NCI-H1694 treated with DMSO at 0.1 percent for 48 hours (cell line): ENCODE data around the gene SLC48A1.
"Not testable (repeated sequence)": the region's sequence is repeated elsewhere in the genome, so short reads cannot be mapped to it uniquely, and the experiment has no call there.

Experiments used
- DNase-seq: peaks from one replicate; lab custom pipeline; 2025; lab: John Stamatoyannopoulos, UW

Gene SLC48A1

DNA sequence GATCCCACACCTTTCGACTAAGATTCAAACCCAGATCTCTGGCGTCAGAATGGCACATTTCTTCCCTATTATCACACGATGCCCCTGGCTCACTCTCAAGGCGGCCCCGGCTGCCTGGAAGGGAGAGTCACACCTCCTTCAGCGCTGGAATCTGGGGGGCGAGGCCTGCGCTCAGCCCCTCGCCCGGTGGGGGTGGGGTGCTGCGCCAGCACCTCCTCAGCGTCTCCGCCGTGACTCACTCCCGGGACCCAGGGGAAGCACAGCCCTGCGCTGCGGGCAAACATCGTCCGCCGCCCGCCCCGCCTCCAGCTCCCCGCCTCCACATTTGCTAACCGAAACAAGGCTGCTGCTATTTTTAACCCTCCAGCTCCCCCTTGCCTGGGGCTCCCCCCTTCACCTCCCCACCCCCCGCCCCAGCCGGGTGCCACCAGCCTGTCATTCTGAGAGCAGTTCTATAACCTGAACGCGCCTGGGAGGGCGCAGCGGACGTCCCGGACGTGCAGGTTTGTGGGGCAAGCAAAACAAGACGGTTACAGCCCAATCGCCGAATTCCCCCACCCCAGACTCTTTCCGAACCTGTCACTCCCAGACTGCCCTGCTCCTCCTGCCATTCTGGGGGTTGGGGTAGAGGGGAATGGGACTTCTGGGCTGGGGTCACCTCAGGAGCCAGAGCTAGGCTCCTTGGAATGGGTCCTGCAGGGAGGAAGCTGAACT, 39.9 kb downstream of the SLC48A1 start:
- no peak for DNase-seq

DNA sequence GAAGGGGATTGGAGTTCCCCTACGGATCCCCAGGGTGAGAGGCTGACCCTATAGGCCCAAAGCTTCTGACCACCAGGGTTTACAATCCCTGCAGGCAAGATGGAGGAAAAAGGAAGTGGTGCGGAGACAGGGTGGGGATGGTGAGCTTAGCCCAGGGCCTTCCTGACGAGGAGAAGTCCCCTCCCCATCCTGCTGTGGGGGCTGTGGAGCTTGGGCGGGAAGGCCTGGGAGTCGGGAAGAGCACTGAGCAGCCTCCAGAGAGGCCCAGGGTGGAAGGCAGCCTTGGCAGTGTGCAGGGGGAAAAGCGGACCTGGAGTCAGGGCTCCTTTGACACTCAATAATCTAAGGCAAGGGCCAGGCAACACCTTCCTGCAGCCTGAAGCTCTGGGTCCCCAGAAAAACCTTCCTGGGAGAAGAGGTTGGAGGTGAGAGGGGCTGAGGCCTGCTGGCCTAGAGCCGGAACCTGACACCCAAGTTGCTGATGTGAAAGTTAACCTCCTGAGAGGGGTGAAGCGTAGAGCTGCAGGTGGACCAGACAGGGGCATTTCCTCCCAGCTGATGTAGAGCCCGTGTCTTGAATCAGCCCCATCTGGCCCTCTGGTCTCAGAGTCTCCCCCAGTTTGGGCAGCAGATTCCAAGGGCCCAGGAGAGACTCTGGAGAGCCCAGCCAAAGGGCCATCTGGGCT, 40.6 kb downstream of the SLC48A1 start:
- DNase-seq, result no peak

DNA sequence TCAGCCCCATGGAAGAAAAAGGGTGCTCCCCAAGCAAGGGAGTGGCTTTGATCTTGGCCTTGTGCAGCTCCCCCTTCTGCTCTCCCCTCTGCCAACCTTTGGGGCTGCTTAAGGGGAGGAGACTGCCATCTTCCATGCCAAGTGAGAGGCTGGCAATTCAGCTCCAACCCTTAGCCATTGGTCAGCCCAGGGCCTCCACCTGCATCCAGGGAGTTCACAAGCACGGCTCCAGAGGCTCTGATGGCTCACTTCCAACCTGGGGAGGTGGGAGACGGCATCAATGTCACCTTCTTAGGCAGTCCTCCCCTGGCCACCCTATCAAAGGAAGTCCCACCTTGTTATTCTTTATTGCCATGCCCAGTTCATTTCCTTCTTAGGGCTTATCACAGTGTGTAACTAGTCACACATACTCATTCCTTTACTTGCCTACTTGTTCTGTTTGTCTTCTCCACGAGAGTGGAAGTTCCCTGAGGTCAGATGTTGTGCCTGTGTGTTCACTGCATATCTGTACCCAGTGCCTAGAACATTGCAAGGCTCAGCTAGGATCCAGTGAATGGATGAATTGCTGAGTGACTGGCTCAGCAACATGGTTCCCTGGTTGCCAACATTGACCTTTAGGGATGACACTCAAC, 41.6 kb downstream of the SLC48A1 start:
- DNase-seq, result no peak

DNA sequence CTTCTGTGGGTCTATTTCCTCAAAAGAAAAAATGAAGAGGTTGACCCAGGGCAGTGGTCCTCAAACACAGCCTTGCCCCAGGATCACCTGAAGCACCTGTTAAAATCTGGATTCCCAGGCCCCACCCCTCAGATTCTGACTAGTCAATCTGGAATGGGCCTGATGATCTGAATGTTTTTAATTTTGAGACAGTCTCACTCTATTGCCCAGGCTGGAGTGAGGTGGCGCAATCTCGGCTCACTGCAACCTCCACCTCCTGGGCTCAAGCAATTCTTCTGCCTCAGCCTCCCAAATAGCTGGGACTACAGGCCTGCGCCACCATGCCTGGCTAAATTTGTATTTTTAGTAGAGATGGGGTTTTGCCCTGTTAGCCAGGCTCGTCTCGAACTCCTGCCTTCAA, 42.4 kb downstream of the SLC48A1 start:
- DNase-seq, result not testable (repeated sequence)

DNA sequence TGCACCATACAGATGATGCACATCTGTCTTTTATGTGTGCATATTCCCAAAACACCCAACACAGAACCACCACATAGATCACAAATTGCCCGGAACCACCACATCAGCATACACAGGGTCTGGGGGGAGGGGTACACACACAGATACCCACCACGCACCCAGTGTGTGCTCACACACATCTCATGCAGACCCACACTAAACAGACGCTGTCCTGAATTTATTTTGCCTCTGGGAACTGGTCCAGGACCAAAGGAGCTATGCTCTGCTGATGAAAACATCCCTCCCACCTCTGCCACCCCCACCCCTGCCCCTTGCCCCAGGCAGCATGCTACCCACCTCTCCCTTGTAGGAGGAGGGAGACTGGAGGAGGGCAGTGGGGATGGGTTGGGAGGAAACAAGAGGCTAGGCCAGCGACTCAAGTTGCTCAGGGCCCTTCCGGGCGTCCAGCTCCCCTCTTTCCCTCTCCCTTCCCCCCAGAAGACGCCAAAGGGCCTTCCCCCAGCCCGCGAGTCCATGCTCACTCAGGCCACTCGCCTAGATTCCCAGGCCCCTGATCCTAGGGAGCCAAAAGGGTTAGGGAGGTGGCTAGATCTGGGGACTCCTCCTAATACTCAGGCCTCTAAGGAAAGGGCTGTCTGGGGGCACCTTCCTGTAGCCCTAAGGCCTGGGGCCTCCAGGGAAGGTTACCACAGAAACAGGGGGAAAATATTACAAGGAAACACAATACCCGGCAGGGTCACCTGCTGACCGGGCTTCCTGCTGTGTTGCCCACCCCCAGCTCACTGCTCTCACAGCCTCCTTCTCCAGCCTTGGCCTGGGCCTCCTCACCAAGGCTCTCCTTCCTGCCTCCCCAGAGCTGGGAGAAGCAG, 43.6 kb downstream of the SLC48A1 start:
- DNase-seq, result no peak

DNA sequence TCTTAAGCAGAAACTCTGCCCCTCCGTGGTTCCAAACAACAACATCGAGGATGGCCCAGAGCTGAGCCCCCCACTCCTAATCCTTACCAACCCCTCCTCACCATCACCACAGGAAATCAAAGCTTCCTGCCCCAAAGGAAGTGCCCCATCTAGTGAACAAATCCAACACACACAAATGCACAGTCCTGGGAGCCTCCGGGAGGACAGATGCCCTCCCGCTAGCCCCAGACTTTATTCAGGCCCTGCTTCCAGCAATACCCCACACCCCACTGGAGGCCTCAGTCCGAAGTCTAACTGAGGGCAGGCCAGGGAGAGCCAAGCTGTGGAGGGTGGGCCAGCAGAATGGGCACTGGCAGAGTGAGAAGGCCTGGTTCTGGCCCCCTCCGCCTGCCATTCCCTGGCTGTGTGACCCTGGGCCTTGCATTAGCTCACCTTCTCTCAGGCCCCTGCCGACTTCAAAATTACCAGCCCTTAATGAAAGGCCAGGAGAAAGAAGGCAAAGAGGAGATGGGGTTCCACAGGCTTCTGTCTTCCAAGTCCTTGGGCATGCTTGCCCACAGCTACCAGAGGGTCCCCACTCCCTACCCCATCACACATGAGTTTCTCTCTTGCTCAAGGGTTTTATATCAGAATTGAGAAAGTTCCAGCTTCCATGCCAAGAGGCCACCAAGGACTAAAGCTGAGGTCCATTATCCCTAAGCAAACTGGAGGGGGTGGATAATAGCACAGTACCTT, 44.4 kb downstream of the SLC48A1 start:
- no peak for DNase-seq

DNA sequence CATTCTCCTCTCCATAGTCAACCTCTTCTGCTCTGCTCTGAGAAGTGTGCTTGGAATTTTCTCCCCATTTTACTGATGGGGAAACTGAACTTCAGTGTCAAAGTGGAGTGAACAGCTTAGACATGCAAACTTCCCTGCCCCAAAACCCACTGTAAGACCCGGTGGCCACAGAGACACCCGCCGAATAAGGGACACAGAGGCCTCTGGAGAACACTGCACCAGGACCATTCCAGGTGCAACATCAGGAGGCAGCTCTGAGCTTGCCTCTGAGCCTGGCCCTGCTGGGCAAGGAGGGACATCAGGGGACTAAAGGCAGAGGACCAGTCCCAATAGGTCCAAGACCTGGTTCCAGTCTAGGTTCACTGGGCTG, 45.0 kb downstream of the SLC48A1 start:
- no peak for DNase-seq

DNA sequence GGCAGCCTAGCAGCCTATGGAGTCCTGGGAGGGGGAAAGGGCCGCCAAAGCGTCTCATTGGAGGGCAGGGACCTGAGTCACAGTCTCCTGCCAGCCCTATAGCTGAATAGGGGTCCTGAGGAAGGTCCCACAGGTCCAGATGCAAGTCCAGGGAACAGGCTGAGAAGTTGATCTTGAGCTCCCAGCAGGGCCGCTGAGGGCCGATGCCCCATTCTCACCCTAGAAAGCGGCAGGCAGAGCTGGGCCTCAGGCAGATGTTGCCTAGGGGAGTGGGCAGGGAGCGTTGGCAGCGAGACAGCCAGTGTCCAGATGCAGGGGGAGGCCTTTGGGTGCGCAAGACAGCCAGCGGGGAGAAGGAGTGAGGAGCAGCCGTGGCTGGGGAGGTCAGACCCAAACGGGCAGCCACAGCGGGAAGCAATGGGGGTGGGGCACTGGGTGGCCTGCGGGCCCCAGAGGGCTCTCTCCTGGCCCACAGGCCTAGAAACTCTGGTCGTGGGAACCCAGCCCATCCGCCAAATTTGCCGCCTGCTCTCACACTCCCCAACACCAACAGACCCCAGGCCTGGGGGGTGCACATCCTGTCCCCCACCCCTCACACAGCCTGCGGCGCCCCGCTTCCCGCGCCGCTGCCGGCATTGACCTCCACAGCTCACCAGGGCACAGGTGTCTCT, 45.6 kb downstream of the SLC48A1 start:
- no peak for DNase-seq

DNA sequence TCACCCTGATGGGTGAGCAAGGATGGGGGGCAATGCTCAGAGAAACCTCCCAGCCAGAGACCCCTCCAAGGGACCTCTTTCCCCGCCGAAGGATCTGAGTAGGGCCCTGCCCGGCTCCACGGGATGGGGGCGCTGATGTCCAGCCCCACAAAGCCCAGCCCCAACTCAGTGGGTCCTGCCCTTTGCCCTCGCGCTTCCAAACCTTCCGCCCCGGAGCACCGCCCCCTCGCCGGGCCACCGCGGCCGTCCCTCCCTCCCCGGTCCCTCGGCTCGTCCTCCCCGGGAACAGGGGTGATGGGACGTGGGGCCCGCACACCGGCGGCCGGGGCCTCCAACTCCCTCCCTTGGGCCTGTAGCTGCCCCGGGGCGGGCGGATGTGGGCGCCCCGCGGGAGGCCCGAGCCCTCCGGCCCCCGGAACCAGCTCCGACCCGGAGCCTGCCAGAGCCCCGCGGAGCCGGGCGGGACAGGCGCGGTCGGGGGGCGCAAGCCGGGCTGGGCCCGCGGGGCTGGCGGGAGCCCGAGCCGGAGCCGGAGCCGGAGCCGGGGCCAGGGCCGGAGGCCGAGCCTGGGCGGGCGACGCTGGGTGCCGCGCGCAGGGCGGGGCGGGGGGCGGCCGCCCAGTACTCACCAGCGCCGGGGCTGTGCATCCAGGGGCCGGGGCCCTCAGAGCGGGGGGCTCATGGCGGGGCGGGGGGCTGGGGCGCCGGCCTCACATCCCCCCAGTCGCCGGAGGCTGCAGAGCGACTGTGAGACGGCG, 46.3 kb downstream of the SLC48A1 start:
- no peak for DNase-seq

DNA sequence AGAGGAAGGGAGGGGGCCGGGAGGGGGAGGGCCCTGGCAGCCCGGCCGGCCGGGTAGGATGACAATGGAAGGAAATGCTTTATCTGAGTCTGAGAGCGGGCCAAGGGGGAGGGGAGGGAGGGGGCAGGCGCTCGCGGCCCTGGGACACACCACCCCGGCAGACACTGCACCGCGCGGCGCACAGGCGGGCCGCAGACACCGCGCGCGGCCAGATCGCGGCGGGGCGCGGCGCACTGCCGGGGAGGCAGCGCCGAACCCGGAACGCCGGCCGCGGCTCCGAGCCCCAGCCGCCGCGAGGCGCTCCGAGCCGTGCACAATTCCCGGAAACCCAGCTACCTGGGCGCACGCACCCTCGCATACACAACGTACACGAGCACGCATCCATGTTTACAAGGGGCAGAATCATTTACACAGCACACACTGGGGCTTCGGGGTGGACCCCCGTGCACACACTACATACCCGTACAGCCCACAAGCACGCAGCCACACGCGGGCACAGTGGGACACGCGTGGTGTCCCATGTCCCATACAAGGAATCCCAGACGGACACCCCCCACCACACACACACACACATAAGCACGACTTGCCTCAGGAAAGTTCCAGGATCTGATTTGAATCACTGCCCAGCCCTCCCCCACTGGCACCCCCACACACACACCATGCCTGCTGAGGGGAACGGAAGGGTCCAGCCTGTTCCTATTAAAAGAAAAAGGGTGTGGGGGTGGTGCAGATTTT, 47.0 kb downstream of the SLC48A1 start, which contains the start of gene HDAC7:
Gene HDAC7, minus strand, starts transcription at position 8 of the 735 bp plus-strand sequence. CDS start 118 bp downstream, outside the sequence.
- DNase-seq, result peak; percentile 33

DNA sequence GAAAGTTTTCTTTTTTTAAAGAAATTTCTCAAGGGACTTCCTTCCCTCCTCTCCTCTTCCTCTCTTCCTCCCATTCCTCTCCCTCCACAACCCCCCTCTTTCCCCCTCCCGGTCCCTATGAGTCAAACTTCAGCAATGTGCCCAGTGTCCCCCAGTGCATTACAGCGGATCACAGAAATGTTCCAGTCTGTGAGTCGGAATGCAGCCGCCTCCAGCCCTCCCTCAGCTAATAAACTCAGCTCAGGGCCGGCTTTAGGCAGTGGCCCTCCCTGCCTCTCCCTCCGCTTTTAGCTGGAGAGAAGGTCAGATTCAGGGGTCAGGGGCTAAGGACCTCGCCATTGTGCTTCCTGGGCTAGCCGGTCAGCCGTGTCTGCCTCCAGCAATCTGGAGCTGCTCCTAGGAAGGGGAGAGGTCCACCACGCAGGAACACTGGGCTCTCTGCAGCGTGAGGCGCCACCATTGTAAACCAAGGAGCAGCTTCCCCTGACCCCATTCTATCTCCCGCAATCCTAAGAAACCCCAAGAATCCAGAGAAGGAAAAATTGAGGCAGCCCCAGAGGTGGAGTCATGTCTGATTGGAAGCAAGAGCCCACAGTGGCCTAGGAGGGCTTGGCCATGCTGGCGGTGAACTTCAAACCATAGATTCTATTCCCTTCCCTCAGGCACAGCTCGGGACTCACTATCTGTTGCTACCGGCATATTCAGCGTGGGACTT, 47.8 kb downstream of the SLC48A1 start:
- no peak for DNase-seq

DNA sequence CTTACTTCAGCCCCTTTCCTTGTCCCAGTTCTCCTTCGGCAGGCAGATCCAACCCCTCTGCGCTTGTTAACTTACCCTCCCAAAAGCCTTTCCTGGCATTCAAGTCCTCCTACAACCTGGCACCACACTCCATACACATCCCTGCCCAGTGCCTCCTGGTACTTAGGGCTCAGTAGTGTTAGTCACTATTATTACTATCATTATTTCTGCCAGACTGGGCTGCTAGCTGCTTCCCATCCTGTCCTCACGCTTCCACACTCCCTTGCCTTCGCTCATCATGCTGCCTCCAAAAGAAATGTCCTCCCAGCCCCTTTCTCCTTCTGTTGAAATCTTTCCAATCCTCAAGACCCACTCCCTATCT, 48.3 kb downstream of the SLC48A1 start:
- DNase-seq, result no peak

DNA sequence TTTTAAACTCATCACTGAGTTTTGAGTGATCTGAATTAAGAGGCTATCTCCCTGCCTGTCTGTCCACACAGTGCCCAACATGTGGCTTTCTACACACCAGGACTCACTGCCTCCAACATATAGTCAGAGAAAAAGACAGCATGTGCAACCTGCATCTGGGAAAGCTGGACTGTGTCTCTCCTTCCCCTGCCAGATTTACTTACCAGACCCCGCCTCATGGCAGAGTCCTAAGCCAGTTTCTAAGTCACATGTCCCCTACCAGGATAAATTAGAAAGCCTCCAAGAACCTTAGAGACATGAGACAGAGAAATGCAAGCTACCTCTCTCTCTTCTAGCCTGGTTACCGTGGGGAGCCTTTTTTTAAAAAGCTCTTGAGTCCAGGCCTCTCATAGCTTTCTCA, 49.4 kb downstream of the SLC48A1 start:
- no peak for DNase-seq

DNA sequence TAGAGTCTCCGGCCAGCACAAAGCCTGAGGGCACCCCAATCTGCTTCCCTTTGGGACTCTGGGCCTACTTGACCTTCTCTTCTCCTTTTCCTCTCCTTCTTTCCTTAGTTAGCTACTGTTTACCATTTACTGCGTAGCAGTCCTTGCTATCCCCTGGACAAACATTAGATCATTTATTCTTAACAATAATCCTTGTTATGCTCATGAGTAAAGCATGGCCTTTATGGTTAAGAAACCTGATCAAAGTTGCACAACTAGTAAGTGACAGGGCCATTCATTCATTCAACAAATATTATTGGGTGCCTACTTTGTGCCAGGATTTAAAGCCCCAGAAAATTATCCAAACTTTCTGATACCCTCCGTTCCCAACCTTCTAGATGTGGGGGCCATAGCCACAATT, 49.8 kb downstream of the SLC48A1 start:
- no peak for DNase-seq

DNA sequence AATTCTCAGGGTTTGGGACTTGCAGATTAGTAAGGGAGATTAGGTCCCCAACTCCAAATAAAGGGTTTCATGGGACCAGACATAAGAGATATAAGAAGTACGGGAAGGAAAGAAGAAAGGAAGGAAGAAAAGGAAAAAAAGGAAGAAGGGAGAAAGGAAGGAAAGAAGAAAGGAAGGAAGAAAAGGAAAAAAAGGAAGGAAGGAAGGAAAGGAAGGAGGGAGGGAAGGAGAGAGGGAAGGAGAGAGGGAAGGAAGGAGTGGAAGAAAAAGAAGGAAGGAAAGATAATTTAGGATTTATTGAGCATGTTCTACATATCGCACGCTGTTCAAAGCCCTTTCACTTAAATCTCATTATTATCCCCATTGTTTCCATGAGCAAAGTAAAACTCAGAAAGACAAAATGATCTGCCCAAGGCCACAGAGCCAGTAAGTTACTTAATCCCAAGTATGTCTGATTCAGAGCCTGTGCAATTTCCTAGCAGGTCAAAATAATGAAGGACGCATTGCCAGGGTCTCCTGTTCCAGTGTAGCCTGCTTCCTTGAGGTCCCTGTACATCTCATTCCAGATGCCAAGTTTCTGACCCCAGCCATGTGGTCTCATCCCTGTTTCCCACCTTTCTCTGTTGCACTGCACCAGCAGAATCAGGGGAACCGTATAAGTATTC, 50.5 kb downstream of the SLC48A1 start:
- no peak for DNase-seq

DNA sequence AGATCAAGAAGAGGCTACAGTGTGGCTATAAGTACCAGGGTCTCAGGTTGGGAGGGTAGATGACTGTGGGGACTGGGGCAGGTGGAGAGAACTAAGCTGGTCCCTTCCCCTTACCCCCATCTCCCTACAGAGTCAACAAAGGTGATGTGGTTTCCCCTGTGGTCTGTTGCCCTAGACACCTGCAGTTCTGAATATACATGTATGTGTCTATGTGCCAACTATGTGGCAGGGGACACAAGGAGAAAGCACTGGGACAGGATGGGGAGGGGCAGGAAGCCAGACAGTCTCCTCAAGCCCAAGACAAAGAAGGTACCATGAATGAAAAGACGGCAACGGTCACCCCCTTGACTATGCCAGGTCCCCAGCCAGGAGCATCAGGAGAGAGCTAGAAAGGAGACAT, 51.2 kb downstream of the SLC48A1 start:
- DNase-seq, result no peak

DNA sequence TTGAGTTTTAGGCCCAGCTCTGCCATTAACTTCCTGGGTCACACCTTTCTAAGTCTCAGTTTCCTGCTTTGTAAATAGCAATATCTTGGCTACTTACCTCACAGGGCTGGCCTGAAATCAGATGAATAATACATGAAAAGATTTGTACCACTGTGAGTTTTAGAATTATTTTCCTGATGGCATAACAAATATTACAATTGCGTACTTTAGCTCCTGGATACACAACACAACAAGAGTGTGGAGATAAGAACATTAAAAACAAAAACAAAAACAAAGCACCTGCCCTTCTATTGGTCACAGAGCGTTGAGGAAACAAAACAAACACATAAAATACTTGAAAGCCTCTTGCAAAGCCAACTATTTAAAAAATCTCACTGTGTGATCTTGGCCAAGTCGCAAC, 51.6 kb downstream of the SLC48A1 start:
- no peak for DNase-seq

DNA sequence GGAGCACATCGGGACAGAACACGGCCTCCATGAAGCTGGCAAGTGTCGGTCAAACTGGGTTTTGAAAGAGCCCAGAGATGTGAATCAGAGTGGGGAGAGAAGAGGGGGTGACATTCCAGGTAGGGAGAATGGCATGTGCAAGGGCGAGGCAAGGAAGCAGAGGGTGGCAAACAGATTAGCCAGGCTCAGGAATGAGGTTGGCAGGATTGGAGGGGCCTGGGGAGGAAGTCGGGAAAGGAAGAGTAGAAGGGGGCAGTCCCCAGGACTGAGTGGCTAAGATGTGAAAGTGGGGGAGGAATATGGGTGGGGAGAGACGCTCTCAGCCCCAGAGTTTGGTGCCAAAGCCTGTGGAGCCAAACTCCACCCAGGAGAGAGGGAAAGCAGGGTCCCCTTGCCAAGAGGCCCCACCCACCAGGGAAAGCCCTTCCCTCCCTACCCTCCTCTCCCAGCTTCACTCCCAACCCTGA, 52.2 kb downstream of the SLC48A1 start:
- DNase-seq, result no peak
